LNCaP clone FGC (cell line): Measurements from ENCODE around the gene MYOT.

Source experiments
- DNase-seq: peaks from one replicate; pipeline ENCODE4 v3.0.0-alpha.2; 2011; ENCODE audit warnings: low read depth
- H3K4me3 ChIP-seq: 2 replicates; pipeline ENCODE4 v1.5.1; 2011; ENCODE audit warnings: mild to moderate bottlenecking, low read depth, low read length, control low read depth
- CTCF ChIP-seq: IDR thresholded peaks from 2 replicates; pipeline ENCODE4 v1.5.1; 2012; ENCODE audit warnings: mild to moderate bottlenecking; ENCODE audit not compliant: control insufficient read depth, insufficient read depth; ENCODE audit errors: extremely low read depth

MYOT gene

GRCh38 chr5:137828664-137829063, 39.0 kb upstream of the MYOT start:
- TF ChIP-seq CTCF: no peak
- H3K4me3 ChIP-seq: no peak overlapping the region
- no peak for DNase-seq

GRCh38 chr5:137831105-137831504, 36.6 kb upstream of the MYOT start:
- TF ChIP-seq CTCF: no peak
- DNase-seq: no peak
- no peak overlapping the region for H3K4me3 ChIP-seq

- no peak overlapping the region for H3K4me3 ChIP-seq
- TF ChIP-seq CTCF: no peak
- DNase-seq: no peak
These were observed 36.1 kb upstream of the MYOT start for GRCh38 chr5:137831526-137831925.

GRCh38 chr5:137832416-137832815, 35.2 kb upstream of the MYOT start:
- TF ChIP-seq CTCF: no peak
- no peak overlapping the region for H3K4me3 ChIP-seq
- DNase-seq: no peak

- no peak overlapping the region for H3K4me3 ChIP-seq
- TF ChIP-seq CTCF: no peak
- DNase-seq: peak; percentile 85
These were observed 34.2 kb upstream of the MYOT start for GRCh38 chr5:137833463-137833862.

- no peak for TF ChIP-seq CTCF
- DNase-seq: no peak
- H3K4me3 ChIP-seq: no peak overlapping the region
These were observed 33.1 kb upstream of the MYOT start for GRCh38 chr5:137834498-137835049.

GRCh38 chr5:137836298-137836697, 31.4 kb upstream of the MYOT start:
- TF ChIP-seq CTCF: no peak

More at GRCh38 chr5:137836298-137836697, 31.4 kb upstream of the MYOT start:
- no peak overlapping the region for H3K4me3 ChIP-seq
- no peak for DNase-seq
